Activated CD4-positive, CD25-positive, alpha-beta regulatory T cell treated with anti-CD3 and anti-CD28 coated beads, Interleukin-2, amount 50 U/mL, for 24 hours (primary cell): ENCODE measurements around the gene PIK3CB.
"Not testable (repeated sequence)": the region's sequence is repeated elsewhere in the genome, so short reads cannot be mapped to it uniquely, and the experiment has no call there.

Experiments
- ATAC-seq, 2 donors: fragments of 150-1000 bp; cut with Tn5 transposase; one replicate each; pipeline ENCODE4 v1.10.0; 2021; ENCODE audit warnings: mild to moderate bottlenecking in 1 of 2, moderate library complexity in 1 of 2

Gene PIK3CB

DNA sequence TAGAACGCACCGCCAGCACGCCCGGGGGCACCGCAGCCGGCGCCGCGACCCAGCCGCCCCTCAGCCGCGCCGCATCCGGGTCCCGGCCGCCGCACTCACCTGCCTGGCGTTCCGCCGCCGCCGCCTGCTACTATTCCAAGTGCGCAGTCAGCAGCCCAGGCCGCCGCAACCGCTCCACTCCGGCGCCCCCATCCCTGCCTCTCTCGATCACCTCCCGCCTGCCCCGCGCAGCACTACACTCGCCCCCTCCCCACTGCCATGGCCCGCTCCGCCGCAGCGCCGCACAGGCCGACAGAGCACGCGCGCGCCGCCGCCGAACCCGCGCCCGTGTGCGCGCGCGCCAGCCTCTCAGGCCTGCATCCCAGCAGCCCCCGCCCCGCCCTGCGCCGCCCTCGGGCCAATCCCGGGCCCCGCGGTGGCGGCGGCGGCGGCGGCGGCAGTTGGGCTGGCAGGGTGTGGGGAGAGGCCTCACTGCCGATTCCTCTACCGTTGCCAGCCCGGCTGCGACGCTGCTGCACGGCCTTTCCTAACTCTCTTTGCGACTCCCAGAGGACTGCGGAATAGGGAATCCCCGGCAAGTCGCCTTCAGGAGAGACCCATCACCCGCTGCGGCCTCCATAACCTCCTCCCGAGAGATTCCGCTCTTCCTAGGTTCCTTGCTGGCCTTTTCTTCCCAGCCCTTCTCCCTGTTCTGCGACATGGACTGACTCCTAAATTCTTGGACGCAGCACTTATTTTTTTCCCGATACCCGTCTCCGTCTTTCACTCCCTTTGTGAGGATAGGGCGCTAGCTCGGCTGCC is at the start of gene PIK3CB:
Gene PIK3CB, minus strand, starts transcription at position 333 of the 801 bp plus-strand sequence. CDS start 75,585 bp downstream, outside the sequence.
- peak; percentile 89 to 92 for ATAC-seq

DNA sequence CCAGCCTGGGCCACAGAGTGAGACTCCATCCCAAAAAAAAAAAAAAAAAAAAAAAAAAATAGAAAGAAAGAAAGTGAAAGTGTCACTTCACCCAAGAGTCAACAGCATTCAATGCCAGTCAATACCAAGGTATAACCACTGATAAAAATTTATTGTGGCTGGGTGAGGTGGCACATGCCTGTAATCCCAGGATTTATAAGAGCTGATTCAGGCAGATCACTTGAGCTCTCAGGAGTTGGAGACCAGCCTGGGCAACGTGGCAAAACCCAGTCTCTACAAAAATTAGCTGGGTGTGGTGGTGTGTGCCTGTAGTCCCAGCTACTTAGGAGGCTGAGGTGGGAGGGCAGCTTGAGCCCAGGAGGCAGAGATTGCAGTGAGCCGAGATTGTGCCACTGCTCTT is 46.5 kb upstream of the PIK3CB start:
- ATAC-seq, result no peak

DNA sequence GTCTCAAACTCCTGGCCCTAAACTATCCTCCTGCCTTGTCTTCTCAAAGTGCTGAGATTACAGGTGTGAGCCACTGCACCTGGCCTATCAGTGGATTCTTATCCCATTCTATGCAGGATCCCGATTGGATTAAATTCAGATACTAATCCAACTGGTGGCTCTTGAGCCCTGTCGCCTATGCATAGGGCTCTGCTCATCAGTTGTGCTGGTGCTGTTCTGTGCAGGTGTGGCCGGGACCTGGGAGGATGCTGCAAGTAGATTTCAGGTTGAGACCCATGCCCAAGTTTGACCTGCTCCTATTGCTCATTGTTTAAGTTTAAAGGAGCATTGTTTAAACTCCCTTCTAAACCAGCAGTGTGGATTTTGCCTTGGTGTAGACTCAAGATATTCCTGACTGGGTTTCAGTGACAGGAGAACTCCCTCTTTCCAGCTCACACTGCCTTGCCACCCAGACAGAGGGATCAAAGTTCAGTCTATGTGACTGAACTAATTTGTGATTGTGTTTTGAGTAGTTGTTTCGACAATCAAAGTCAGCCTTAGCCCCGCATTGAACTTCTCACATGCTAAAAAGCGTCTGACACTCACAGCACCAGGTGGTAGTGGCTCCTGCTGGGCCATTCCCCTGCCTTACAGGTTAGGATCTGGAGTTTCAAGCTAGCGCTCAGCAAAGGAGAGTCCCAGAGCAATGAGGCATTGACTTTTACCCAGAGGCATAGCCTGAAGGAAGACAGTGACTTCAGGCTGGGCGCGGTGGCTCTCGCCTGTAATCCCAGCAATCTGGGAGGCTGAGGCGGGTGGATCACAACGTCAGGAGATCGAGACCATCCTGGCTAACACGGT is 45.0 kb upstream of the PIK3CB start:
- no peak for ATAC-seq

- no peak for ATAC-seq
Measured at GRCh38 chr3:138877226-138877625, 42.5 kb upstream of the PIK3CB start.

DNA sequence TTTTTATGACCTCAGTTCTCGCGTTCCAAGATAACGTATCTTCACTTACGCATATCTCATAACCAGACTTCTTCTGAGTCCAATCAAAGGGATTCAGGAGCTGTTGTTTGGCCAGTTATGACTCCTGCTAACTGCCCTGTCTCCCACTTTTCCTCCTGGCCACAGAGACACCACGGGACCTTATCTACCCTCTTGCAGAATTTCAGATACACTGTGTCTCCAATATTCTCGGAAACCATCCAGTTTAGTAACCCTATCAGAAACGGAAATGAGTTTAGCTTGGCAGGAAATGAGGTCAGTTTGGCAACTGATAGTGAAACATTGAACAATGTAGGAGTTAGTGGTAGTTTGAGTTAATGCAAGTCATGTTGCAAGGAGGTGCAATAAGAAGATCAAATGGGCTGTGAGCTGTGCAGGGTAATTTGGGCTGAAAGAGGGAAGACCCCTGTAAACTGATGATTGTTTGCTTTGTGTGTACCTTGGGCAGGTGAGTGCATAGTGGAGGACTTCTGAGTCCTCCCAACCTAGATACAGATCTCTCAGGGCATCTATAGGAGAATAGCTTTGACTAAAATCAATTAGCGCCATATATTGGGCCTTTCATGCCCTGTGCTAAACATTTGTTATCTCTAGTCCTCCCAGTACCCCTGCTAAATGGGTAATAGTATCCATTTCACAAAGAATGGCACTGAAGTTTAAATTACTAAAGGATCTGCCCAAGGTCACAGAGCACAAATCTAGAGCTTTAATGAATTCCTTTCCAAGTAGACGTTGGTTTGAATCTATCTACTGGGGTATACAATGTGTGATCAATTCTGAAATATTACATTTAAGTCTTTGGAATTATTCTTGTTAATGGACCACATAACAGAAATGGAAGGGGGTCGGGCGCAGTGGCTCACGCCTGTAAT is 41.3 kb upstream of the PIK3CB start:
- peak in 1 of 2 donors; percentile 43 for ATAC-seq

DNA sequence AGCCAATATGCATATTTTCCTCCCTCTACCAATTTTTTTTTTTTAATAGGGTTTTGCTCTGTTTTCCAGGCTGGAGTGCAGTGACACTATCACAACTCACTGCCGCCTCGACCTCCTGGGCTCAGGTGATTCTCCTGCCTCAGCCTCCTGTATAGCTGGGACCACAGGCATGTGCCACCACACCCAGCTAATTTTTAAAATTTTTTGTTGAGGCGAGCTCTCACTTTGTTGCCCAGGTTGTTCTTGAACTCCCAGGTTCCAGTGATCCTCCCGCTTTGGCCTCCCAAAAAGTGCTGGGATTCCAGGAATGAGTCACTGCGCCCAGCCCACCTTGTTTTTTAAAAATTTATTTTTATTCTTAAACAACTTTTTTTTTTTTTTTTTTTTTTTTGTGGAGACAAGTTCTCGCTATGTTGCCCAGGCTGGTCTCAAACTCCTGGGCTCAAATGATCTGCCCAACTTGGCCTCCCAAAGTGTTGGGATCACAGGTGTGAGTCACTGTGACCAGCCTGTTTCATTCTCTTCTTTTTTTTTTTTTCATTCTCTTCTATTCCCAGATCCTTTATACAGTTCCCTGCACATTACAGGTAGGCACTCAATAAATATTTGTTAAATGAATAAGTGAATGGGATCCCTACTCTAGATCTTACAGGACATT is 40.5 kb upstream of the PIK3CB start:
- no peak for ATAC-seq

DNA sequence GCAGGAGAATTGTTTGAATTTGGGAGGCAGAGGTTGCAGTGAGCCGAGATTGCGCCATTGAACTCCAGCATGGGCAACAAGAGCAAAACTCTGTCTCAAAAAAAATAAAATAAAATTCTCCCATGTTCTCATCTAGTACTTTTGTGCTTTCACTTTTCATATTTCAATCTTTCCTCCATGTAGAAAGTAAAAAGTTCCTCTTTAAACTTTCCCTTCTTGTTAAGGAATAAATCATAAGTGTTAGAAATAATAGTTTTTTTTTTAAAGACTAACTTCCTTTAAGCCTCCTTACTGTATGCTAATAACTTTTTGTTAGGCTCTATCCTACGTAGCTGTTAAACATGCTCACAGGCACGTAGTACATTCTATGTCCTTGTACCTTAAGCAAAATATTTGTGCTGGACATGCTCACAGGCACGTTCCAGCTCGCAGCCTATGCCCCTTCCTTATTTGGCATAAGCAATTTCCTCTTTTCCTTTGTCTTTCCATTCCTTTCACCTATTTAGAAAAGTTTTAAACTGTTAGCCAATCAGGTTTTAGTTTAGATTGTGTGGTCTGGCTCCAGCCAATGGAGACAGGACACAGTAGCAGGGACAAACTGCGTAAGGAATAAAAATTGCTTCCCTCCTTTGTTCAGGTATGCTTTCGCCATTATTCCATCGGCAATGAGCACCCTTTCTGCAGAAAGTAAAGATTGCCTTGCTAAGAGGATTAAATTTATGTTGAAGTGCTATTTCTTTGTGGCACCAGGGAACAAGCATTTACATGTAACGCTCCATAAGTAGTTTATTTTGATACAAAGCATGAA is 38.9 kb upstream of the PIK3CB start:
- ATAC-seq, result no peak

- no peak for ATAC-seq
Measured at GRCh38 chr3:138872632-138873031, 37.9 kb upstream of the PIK3CB start.

DNA sequence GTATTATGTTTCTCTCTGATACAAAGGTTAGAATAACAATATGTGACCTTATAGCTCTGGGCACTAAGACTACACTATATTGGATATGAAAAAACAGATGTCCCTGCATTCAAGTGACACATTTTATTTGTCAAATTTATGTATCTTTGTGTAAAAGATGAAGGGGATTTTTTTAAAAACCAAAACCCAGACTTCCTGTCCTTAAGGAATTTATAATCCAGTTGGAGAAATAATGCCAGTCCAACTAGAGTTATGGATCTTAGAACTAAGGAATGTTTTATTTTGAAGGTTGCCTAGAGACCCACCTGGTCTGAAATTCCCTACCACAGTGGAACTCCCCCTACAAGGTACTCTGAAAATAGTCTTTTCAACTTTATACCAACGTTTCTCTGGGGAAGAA is 33.3 kb upstream of the PIK3CB start:
- no peak for ATAC-seq

DNA sequence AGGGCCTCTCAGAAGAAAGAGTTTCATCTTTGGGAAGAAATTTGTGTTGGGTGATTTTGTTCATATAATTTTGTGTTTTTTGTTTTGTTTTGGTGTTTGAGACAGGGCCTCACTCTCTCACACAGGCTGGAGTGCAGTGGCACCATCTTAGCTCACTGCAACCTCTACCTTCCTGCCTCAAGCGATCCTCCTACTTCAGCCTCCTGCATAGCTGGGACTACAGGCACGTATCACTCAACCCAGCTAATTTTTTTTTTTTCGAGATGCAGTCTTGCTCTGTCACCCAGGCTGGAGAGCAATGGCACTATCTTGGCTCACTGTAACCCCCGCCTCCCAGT is 29.0 kb upstream of the PIK3CB start:
- ATAC-seq, result no peak

DNA sequence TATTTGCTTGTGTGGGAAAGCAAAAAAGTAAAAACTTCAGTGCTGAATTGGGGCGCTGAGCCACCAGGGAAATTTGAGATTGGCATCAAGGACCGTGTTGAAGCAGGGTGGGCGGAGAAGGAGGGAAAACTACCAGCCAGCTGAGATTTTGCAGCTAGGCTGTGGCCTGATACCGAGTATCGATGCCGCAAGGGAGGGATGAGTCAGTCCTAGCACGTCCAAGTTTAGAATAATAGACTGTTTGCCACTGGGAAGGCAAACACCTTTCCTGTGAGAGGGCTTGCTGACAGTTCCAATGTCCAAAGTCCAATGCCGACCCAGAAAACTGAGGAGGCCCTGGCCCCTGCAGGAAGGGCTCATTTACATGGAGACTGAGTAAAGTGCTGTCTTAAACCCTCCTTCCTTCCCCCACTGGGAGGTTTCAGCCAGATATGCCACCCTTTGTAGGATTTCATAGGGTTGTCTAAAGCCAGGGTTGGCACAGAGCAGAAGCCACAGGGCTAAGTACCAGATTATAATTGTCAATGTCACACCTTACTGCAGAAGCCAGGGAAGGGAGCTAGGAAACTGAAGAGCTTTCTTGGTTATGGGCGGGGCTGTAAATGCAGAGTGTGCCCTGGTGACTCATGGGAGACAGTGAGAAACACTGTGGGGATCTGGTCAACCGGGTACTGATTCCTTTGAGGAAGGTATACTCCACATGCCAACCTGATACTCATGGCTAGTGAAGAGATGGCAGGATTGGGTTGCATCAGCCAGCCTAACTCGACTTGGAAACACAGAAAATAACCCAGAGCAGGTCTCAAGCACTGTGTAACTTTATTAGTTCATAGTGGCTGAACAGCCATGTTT is 28.4 kb upstream of the PIK3CB start:
- ATAC-seq, result no peak

DNA sequence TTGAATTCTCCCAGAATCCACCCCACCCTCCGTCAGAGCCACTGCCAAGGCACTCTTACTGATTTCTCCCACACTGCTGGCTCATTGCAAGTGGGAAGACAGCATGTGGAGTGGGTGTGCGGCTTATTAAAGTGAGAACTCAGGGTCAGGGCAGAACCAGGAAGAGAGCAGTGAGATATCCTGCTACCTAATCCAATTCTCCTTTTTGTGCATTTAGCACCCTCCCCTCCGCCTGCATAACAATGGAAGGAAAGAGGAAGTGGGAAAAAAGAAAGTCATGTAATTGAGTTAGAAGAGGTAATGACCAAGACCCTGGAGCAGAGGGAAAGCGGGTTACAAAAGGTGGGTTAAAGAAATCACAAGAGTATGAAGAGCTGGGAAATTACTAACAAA is 27.8 kb upstream of the PIK3CB start:
- ATAC-seq, result no peak

- ATAC-seq, result no peak
Measured at GRCh38 chr3:138861798-138862197, 27.1 kb upstream of the PIK3CB start.

GRCh38 chr3:138856799-138857198 is 22.1 kb upstream of the PIK3CB start:
- no peak for ATAC-seq

DNA sequence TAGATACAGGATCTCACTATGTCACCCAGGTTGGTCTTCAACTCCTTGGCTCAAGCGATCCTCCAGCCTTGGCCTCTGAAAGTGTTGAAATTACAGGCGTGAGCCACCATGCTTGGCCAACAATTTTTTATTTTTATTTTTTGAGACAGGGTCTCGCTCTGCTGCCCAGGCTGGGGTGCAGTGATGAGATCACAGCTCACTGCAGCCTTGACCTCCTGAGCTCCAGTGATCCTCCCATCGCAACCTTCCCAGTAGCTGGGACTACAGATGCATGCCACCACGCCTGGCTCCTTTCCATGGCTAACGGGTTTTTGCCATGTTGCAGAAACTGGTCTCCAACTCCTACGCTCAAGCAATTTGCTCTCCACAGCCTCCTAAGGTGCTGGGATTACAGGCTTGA is 20.2 kb upstream of the PIK3CB start:
- ATAC-seq, result no peak

DNA sequence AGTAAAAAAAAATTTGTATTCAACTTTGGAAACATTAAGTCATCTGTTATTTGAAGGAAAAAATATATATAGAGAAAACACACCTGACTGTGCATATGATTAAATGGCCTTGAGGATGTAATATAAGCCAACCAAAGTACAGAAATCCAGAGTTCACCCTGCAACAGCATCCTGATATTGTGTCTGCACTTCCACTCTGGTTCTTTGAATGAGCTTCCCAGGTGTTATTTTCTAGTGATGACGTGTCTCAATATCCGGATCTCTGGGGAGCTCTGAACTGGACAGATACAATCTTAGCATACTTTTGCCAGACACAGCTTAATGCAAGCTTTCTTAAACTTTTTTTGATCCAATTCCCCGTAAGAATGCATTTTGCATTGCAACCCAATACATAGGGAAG is 19.5 kb upstream of the PIK3CB start:
- ATAC-seq, result no peak

- ATAC-seq, result no peak
Measured at GRCh38 chr3:138850151-138850550, 15.4 kb upstream of the PIK3CB start.

- ATAC-seq, result no peak
Measured at GRCh38 chr3:138849222-138849940, 14.7 kb upstream of the PIK3CB start.

- ATAC-seq, result no peak
Measured at GRCh38 chr3:138848696-138849095, 14.0 kb upstream of the PIK3CB start.

DNA sequence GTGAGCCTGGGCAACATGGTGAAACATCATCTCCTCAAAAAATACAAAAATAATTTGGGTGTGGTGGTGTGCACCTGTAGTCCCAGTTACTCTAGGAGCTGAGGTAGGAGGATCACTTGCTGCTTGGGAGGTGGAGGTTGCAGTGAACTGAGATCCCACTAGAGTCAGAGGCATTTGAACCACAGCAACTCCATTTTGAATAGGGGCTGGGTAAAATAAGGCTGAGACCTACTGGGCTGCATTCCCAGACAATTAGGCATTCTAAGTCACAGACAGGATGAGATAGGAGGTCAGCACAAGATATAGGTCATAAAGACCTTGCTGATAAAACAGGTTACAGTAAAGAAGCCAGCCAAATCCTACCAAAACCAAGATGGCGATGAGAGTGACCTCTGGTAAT is 12.1 kb upstream of the PIK3CB start:
- ATAC-seq, result not testable (repeated sequence)
